ENCODE measurements around the gene CCDC136. TPM values are rescaled to one million over a fixed set of nuclear protein-coding genes. Genes with fewer than 3 reads are reported as not detected.

The CCDC136 gene
- 141 TPM for total RNA-seq

DNA sequence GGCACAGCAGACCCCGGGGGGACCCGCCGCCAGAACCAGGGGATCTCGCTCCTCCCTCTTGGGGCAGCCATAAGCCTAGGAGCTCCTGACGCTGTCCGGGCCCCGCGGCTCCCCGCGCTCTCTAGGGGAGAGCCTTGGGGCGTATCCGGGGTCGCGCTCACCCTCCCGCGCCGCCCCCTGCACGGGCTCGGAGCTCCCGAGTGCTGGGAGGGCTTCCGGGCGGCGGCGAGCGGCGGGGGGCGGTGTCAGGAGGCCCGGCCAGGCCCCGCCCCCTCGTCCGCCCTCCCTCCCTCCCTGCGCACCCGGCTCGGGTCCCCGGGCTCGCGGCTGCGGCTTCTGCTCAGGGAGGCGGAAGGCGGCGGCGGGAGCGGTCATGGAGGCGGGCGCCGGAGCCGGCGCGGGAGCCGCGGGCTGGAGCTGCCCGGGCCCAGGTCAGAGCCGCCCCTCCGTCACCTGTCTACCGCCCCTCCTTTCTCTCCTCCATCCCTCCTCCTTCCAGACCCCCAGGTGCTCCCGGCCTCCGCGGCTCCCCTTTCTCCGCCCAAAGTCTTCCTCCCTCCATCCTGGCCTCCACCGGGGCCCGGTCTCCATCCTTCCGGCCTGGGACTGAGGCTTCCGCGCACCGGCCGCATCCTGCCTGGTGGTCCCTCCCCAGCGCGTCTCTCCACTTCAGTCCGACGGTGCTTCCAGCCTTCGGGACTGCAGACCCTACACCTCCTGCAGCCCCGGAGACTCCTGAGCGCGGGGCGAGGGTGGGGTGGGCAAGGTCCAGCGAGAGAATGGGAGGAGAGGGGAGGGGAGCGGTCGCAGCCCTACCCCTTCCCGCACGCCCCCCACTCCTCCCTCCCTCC lies at the start of gene CCDC136:
Gene CCDC136, plus strand, starts transcription at position 848 of the 851 bp plus-strand sequence. CDS start 444 bp downstream, outside the sequence.

DNA sequence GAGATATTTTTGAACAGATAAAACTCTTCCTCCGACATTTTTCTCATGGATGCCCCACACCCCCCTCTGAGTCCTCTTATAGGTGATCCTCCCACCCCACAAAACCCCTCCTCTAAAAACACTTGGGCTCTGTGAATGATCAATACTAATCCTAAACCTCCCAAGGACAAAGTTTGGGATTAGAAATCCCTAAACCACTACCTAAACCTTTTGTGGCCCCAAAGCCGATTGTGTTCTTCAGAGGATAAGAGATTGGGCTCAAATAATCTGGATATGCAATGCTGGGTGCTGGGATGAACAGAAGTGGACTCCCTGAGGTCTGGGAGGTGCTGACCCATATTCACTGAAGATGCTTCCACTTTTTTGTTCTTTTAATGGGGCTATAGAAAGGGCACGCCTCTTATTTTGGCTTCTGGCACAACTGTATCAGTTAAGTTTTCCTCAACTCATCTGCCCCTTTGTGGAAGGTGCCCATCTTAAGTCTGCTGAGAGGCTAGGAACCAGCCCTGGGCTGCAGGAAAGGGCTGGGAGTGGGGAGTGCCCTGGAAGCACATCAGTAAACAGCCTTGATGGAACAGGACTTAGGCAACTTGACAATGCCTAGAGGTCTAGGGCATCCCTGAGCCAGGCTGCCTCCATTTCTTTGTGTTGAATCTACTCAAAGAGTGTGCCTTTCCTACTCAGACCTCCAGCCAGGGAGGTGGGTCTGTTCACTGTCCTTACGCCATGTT lies 15.9 kb upstream of the CCDC136 start, which contains the start of gene OPN1SW:
Gene OPN1SW, minus strand, starts transcription at position 51 of the 731 bp plus-strand sequence. Its CDS starts 13 bp downstream, at position 38.

DNA sequence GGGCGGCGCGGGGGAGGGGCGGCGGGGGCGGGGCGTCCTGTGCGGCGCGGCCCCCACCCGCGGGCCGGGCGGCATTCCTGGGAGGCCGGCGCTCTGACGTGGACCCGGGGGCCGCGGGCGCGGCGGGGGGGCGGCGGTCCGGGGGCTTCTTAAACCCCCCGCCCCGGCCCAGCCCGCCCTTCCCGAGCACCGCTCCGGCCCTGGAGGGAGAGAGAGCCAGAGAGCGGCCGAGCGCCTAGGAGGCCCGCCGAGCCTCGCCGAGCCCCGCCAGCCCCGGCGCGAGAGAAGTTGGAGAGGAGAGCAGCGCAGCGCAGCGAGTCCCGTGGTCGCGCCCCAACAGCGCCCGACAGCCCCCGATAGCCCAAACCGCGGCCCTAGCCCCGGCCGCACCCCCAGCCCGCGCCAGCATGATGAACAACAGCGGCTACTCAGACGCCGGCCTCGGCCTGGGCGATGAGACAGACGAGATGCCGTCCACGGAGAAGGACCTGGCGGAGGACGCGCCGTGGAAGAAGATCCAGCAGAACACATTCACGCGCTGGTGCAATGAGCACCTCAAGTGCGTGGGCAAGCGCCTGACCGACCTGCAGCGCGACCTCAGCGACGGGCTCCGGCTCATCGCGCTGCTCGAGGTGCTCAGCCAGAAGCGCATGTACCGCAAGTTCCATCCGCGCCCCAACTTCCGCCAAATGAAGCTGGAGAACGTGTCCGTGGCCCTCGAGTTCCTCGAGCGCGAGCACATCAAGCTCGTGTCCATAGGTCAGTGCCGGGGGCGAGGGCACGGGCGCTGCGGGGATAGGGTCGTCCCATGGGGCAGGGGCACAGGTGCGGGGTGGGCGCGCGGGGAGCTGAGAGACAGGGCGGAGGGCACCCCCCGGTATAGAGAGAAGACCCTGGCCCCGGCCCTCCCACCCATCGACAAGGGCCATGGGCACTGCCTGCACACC lies 38.7 kb downstream of the CCDC136 start, which contains the start of gene FLNC:
Gene FLNC, plus strand, starts transcription at position 176 of the 947 bp plus-strand sequence. Its CDS starts 232 bp downstream, at position 408.

DNA sequence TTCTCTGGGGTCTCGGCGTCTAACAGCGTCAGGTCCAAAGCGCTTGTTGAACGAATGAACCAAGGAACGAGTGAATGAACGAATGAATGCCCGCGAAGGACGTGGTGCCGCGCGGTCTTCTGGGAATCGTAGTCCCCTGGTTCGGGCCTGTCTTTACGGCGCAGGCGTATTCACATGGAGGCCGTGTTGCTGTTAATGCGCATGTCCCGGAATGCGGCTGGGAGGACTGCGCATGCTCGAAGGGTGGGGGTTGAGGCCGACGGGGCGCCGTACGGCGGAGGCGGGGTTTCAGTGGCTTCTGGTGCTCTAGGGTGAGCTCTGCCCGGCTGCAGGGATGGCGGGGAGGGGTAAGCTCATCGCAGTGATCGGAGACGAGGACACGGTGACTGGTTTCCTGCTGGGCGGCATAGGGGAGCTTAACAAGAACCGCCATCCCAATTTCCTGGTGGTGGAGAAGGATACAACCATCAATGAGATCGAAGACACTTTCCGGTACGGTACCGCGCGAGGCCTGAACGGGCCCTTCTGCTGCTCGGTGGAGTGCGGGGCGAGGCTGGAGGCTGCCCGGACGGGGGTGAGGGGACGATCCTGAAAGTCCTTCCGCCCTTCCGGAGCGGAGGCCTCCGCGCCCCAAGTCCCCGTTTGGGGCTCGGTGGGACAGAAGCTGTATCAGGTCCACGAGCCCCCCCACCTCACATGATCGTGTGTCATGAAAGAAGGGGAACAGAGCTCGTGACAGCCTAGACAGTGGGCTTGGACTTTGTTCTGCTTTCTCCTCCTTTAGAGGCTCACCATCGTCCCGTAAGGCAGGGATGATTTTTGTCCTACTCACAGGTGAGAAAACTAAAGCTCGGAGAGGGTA lies 71.0 kb downstream of the CCDC136 start, which contains the start of gene ATP6V1F:
Gene ATP6V1F, plus strand, starts transcription at position 286 of the 862 bp plus-strand sequence. Its CDS starts 49 bp downstream, at position 335.

Small RNAs within 50 kb of the gene (small RNA-seq; reads per million reads assigned to genes)
- not detected for gene RN7SL81P (ENCODE audit: low replicate concordance)

Other genes starting within 250 kb of the CCDC136 start
- 3.4 TPM for gene GARIN1A, start 119.7 kb upstream of the CCDC136 start, total RNA-seq
- 49.5 TPM for gene CALU, start 52.6 kb upstream of the CCDC136 start, total RNA-seq
- gene OPN1SW, start 16.2 kb upstream of the CCDC136 start, total RNA-seq = not detected
- gene FLNC, start 38.4 kb downstream of the CCDC136 start, total RNA-seq = 4.1 TPM
- 86.4 TPM for gene ATP6V1F, start 70.9 kb downstream of the CCDC136 start, total RNA-seq
- gene KCP, start 118.7 kb downstream of the CCDC136 start, total RNA-seq = 1.3 TPM
- gene IRF5, start 146.0 kb downstream of the CCDC136 start, total RNA-seq = 1.3 TPM